K562 (cell line): ENCODE results near the gene GPHN. TPM values are rescaled to one million over a fixed set of nuclear protein-coding genes. Genes with fewer than 3 reads are reported as not detected.

Experiments used
- ATAC-seq: fragments of 200-7000 bp; cut with Tn5 transposase; 3 replicates; pipeline ENCODE4 v1.9.1; 2020; ENCODE audit warnings: moderate library complexity
- BruUV-seq: library from RNA; stranded (reverse); fragments of 400-500 nt; replicated peaks from 2 replicates; lab custom pipeline; 2021; lab: Mats Ljungman, UMichigan
- CTCF ChIA-PET: fragments of 300-600 bp; formaldehyde crosslinking; extraction: SDS; loops from one replicate; lab custom pipeline; 2021; ENCODE audit warnings: low intra/inter-chr PET ratio; lab: Yijun Ruan, JAX
- POLR2A ChIA-PET: fragments of 300-600, 350-650 bp; sonication (Branson Sonifier 250); formaldehyde crosslinking; extraction: SDS; loops from one replicate; lab custom pipeline; 2021; ENCODE audit warnings: antibody characterized with exemption, inconsistent platforms; lab: Yijun Ruan, JAX
- DNase-seq, 4 experiments: peaks; one replicate each; pipeline versions ENCODE4 v3.0.0 to v3.0.0-alpha.2; 2011 to 2018; ENCODE audit warnings: low spot score in 3 of 4, mixed read lengths in 3 of 4; ENCODE audit errors: extremely low read depth in 1 of 4
- FAIRE-seq: peaks from 2 replicates; lab custom pipeline; 2011; peaks lifted over from hg19 to GRCh38; lab: Jason Lieb, UNC
- H2AFZ ChIP-seq: 2 replicates; pipeline ENCODE4 v1.6.0; 2011; ENCODE audit warnings: low read depth, low read length, control low read depth, inconsistent platforms
- H3K27ac ChIP-seq: fragments of 200-600 bp; 3 replicates; pipeline ENCODE4 v1.8.0; 2011; ENCODE audit warnings: low read depth, mild to moderate bottlenecking, control low read depth, inconsistent platforms, low read length, moderate library complexity, mixed read lengths; ENCODE audit errors: extremely low read depth
- H3K27me3 ChIP-seq, 2 experiments: fragments of 300-600 bp in 1 of 2; 2 replicates in 1 of 2; 3 replicates in 1 of 2; pipeline versions ENCODE4 v1.6.0 to v1.8.0; 2011; ENCODE audit warnings: inconsistent platforms in 2 of 2, low read length in 2 of 2, mild to moderate bottlenecking in 1 of 2, mixed read lengths in 1 of 2, moderate library complexity in 1 of 2; ENCODE audit not compliant: control insufficient read depth in 2 of 2, insufficient read depth in 2 of 2
- H3K36me3 ChIP-seq: fragments of 300-600 bp; 3 replicates; pipeline ENCODE4 v1.8.0; 2011; ENCODE audit warnings: mild to moderate bottlenecking, low read length, inconsistent platforms; ENCODE audit not compliant: control insufficient read depth, insufficient read depth
- H3K4me1 ChIP-seq, 2 experiments: fragments of 200-600 bp in 1 of 2; replicated peaks in 1 of 2; 2 replicates in 1 of 2; 3 replicates in 1 of 2; pipeline versions ENCODE4 v1.5.1 to v1.8.0; 2011; ENCODE audit warnings: inconsistent platforms in 2 of 2, low read length in 2 of 2, mild to moderate bottlenecking in 1 of 2, mixed read lengths in 1 of 2, moderate library complexity in 1 of 2; ENCODE audit not compliant: control insufficient read depth in 2 of 2, insufficient read depth in 2 of 2
- H3K4me2 ChIP-seq: 2 replicates; pipeline ENCODE4 v1.6.1; 2011; ENCODE audit warnings: low read length, control low read depth, inconsistent platforms, mixed read lengths; ENCODE audit not compliant: insufficient read depth
- H3K4me3 ChIP-seq: fragments of 200-600 bp; sonication (generic), shearing (Covaris generic); 2 replicates; pipeline ENCODE4 v1.5.1; 2016; ENCODE audit warnings: control low read depth, inconsistent platforms
- H3K79me2 ChIP-seq: fragments of 200-600 bp; 3 replicates; pipeline ENCODE4 v1.8.0; 2011; ENCODE audit warnings: low read length, inconsistent platforms; ENCODE audit not compliant: control insufficient read depth, insufficient read depth
- H3K9ac ChIP-seq, 2 experiments: 2 replicates each; pipeline versions ENCODE4 v1.6.0 to v1.6.1; 2011; ENCODE audit warnings: low read depth in 2 of 2, low read length in 2 of 2, control low read depth in 1 of 2, inconsistent platforms in 1 of 2, mild to moderate bottlenecking in 1 of 2, mixed read lengths in 1 of 2; ENCODE audit not compliant: insufficient read depth in 1 of 2
- H3K9me1 ChIP-seq: one replicate; pipeline ENCODE4 v1.6.0; 2011; ENCODE audit warnings: inconsistent platforms, mild to moderate bottlenecking, low read length, moderate library complexity; ENCODE audit not compliant: control insufficient read depth, insufficient read depth
- H3K9me3 ChIP-seq: replicated peaks from 2 replicates; pipeline ENCODE4 v1.5.1; 2011; ENCODE audit warnings: low read depth, low read length, inconsistent platforms; ENCODE audit not compliant: control insufficient read depth, insufficient read depth
- H4K20me1 ChIP-seq: replicated peaks from 2 replicates; pipeline ENCODE4 v1.6.1; 2011; ENCODE audit warnings: low read length, inconsistent platforms, mixed read lengths; ENCODE audit not compliant: control insufficient read depth, insufficient read depth
- EGR1 ChIP-seq: fragments of 450-650 bp; conservative IDR thresholded peaks from 2 replicates; pipeline ENCODE4 v1.6.1; 2017; ENCODE audit warnings: mild to moderate bottlenecking
- EHMT2 ChIP-seq: fragments of 450-650 bp; IDR thresholded peaks from 2 replicates; pipeline ENCODE4 v1.6.1; 2018; ENCODE audit warnings: antibody characterized with exemption
- FOS ChIP-seq: IDR thresholded peaks from 3 replicates; pipeline ENCODE4 v1.6.1; 2011; ENCODE audit not compliant: insufficient read length; ENCODE audit errors: extremely low read depth
- FOXA1 ChIP-seq: fragments of 450-650 bp; IDR thresholded peaks from 2 replicates; pipeline ENCODE4 v1.6.1; 2016; ENCODE audit warnings: mild to moderate bottlenecking, borderline replicate concordance
- L3MBTL2 ChIP-seq: fragments of 450-650 bp; IDR thresholded peaks from 2 replicates; pipeline ENCODE4 v1.6.1; 2016; ENCODE audit warnings: mild to moderate bottlenecking, moderate library complexity
- MXI1 ChIP-seq: IDR thresholded peaks from 2 replicates; pipeline ENCODE4 v1.6.1; 2011; ENCODE audit warnings: low read depth, mild to moderate bottlenecking, improper control_type of control experiment, low read length
- PHF20 ChIP-seq: fragments of 450-650 bp; IDR thresholded peaks from 2 replicates; pipeline ENCODE4 v1.6.1; 2018; ENCODE audit not compliant: partially characterized antibody
- PML ChIP-seq: IDR thresholded peaks from 2 replicates; pipeline ENCODE4 v1.6.1; 2012; ENCODE audit warnings: low read length, inconsistent platforms
- SRSF1 ChIP-seq: fragments of 200-400 bp; formaldehyde crosslinking; IDR thresholded peaks from 2 replicates; pipeline ENCODE4 v1.6.1; 2017; ENCODE audit warnings: mild to moderate bottlenecking, low read depth, low read length, moderate library complexity
- TAF15 ChIP-seq: fragments of 200-400 bp; formaldehyde crosslinking; IDR thresholded peaks from 2 replicates; pipeline ENCODE4 v1.6.1; 2017; ENCODE audit warnings: mild to moderate bottlenecking, low read depth, low read length, moderate library complexity
- ZFX ChIP-seq: sonication (generic); formaldehyde crosslinking; IDR thresholded peaks from 2 replicates; pipeline ENCODE4 v1.8.0; 2022; ENCODE audit warnings: mild to moderate bottlenecking, missing genetic modification reagents, moderate library complexity
- ZNF133 ChIP-seq: fragments of 250-450 bp; sonication (Bioruptor Pico); IDR thresholded peaks from 2 replicates; pipeline ENCODE4 v1.4.0; 2020; ENCODE audit warnings: mild to moderate bottlenecking
- ZNF76 ChIP-seq: fragments of 250-450 bp; sonication (Bioruptor Pico); IDR thresholded peaks from 2 replicates; pipeline ENCODE4 v1.4.0; 2020; ENCODE audit warnings: mild to moderate bottlenecking, moderate library complexity, borderline replicate concordance
- WGBS: fragments of 100-300 bp; shearing (Covaris generic); methylation state at CpG from one replicate; pipeline ENCODE4 v1.1.6; 2016; ENCODE audit warnings: low coverage, mixed read lengths; ENCODE audit not compliant: insufficient coverage; ENCODE audit errors: missing lambda C conversion rate; 5-methylcytosine and 5-hydroxymethylcytosine counted together
- in situ Hi-C: fragments of 300-500 bp; cut with MboI; formaldehyde crosslinking; loops from 4 replicates; pipeline ENCODE4 v1.15.0; 2018; ENCODE audit warnings: inconsistent platforms, mixed read lengths
- intact Hi-C: fragments of 100-400 bp; cut with micrococcal nuclease; formaldehyde crosslinking; loops from 2 replicates; pipeline ENCODE4 v1.14.2; 2022
- polyA plus RNA-seq, 8 experiments: library from polyadenylated mRNA; depleted of rRNA in 4 of 8; stranded (reverse) in 5 of 8; unstranded in 3 of 8; fragments of >200 nt; fragmentation: Nextera tagmentation in 2 of 8; fragmentation: Illumina TruSeq in 1 of 8; extraction: Ambion mirVana in 2 of 8; extraction: Trizol in 1 of 8; gene quantifications; 2 replicates each; pipeline versions ENCODE4 v1.2.1 to v1.2.3, GENCODE V29; 2011 to 2014; ENCODE audit warnings: inconsistent platforms in 1 of 8, missing spikeins in 1 of 8
- total RNA-seq, 7 experiments: library from RNA; depleted of rRNA in 6 of 7; stranded (reverse); fragments of >200 nt in 6 of 7; fragmentation: Illumina TruSeq in 2 of 7; extraction: Trizol in 2 of 7; gene quantifications; 2 replicates each; pipeline versions ENCODE4 v1.2.1 to v1.2.3, GENCODE V29; 2011 to 2021; ENCODE audit warnings: low replicate concordance in 1 of 7
- TF ChIP-seq, protein P1 (sequence below): fragments of 450-650 bp; IDR thresholded peaks from 2 replicates; pipeline ENCODE4 v1.6.1; 2017; ENCODE audit warnings: antibody characterized with exemption, mild to moderate bottlenecking

GPHN gene
- total and polyA plus RNA-seq, 9 of the 15 experiments (the other 6 are each of a cell fraction or from before 2014, with no cell fraction given) = 5.9 to 16.0 (median 11.4) TPM

DNA sequence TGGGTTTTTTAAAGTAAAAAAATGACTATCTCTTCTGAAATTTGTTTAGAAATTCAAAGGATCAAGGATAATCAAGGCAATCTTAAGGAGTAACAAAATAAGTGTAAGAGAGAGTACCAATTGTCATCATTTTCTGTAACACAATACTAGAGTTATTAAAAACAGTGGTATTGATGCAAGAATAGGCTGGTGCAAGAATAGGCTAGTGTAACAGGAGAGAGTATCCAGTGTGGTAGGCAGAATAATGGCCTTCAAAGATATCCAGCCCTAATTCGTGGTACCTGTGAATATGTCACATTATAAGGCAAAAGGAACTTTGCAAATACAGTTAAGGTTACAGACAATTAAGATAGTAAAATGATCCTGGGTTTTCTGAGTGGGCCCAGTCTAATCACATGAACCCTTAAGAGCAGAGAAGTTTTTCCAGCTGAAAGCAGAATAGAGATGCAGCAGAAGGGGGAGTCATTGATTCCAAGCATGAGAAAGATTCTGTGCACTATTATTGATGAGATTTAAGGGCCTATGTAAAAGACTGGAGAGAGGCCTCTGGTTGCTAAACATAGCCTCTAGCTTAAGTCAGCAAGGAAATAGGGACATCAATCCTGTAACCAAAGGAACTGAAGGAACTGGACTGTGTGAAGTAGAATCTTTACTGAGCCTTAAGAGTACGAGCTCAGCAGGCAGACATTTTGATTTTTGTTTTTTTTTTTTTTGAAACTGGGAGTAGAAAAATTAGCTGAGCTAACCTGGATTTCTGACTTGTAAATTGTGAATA, 134.1 kb downstream of the GPHN start:
- CTCF ChIA-PET = no interaction called here
- TF ChIP-seq EHMT2 = no peak
- TF ChIP-seq PML = no peak
- TF ChIP-seq PHF20 = no peak
- no peak for TF ChIP-seq ZNF133 (CRISPR knock-in tag)
- Histone ChIP-seq H3K9me1 (no peaks in the 10 kb centered on the region), H3K27ac (no peak overlapping the region), H2AFZ (no peak overlapping the region), H3K79me2 (no peaks in the 10 kb centered on the region), H4K20me1 (no peaks in the 10 kb centered on the region), H3K36me3 (no peaks in the 10 kb centered on the region), H3K4me3 (no peak overlapping the region), H3K9me3 (no peaks in the 10 kb centered on the region), H3K9ac (no peak overlapping the region), H3K4me1 (no peaks in the 10 kb centered on the region), H3K4me2 (no peak overlapping the region), H3K27me3 (no peaks in the 10 kb centered on the region)
- intact Hi-C loops (no loop called here), in situ Hi-C loops (loop anchor here (25.0 kb wide), 1 partner anchor 470 kb away; no protein-coding TSS in a partner anchor)
- ATAC-seq (no peak), FAIRE-seq (no peak), DNase-seq (no peak)
- POLR2A ChIA-PET = no interaction called here
- no TSS peak for BruUV-seq
- WGBS = 0% methylated on average over 1 of the region's 2 CpGs

DNA sequence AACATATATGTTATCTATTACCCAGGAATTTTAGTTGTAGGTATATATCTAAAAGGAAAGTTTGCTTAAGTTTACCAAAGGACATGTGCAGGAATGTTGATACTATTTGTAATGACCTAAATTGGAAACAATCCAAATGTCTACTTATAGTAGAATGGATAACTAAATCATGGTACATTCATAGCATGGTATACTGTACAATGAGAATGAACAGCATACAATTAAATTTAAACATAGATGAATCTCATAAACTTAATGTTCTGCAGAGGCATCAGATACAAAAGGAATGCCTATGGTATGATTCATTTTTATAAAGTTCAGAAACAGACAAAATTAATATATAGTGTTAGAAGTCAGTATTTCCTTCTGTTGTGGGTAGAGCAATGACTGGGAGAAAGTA, 135.4 kb downstream of the GPHN start:
- H4K20me1 ChIP-seq = no peaks in the 10 kb centered on the region
- in situ Hi-C loops = loop anchor here (25.0 kb wide), 1 partner anchor 469 kb away; no protein-coding TSS in a partner anchor
- no peaks in the 10 kb centered on the region for H3K9me1 ChIP-seq
- no peaks in the 10 kb centered on the region for H3K27me3 ChIP-seq
- H3K27ac ChIP-seq = no peak overlapping the region
- H3K36me3 ChIP-seq = no peaks in the 10 kb centered on the region
- H3K4me3 ChIP-seq = no peak overlapping the region
- H3K4me2 ChIP-seq = no peak overlapping the region
- no peak overlapping the region for H2AFZ ChIP-seq
- ChIA-PET CTCF (no interaction called here), POLR2A (no interaction called here)
- ATAC-seq (no peak), FAIRE-seq (no peak), DNase-seq (no peak)
- H3K9ac ChIP-seq = no peak overlapping the region
- BruUV-seq = no TSS peak
- no peaks in the 10 kb centered on the region for H3K4me1 ChIP-seq
- no peaks in the 10 kb centered on the region for H3K9me3 ChIP-seq
- no peaks in the 10 kb centered on the region for H3K79me2 ChIP-seq
- intact Hi-C loops = no loop called here
- TF ChIP-seq ZFX = no peak
- TF ChIP-seq SRSF1 = no peak
- no peak for TF ChIP-seq FOS
- TF ChIP-seq MXI1 = no peak
- no peak for TF ChIP-seq ZNF76 (CRISPR knock-in tag)
- TF ChIP-seq L3MBTL2 = no peak
- no peak for TF ChIP-seq EGR1
- TF ChIP-seq, protein P1, sequence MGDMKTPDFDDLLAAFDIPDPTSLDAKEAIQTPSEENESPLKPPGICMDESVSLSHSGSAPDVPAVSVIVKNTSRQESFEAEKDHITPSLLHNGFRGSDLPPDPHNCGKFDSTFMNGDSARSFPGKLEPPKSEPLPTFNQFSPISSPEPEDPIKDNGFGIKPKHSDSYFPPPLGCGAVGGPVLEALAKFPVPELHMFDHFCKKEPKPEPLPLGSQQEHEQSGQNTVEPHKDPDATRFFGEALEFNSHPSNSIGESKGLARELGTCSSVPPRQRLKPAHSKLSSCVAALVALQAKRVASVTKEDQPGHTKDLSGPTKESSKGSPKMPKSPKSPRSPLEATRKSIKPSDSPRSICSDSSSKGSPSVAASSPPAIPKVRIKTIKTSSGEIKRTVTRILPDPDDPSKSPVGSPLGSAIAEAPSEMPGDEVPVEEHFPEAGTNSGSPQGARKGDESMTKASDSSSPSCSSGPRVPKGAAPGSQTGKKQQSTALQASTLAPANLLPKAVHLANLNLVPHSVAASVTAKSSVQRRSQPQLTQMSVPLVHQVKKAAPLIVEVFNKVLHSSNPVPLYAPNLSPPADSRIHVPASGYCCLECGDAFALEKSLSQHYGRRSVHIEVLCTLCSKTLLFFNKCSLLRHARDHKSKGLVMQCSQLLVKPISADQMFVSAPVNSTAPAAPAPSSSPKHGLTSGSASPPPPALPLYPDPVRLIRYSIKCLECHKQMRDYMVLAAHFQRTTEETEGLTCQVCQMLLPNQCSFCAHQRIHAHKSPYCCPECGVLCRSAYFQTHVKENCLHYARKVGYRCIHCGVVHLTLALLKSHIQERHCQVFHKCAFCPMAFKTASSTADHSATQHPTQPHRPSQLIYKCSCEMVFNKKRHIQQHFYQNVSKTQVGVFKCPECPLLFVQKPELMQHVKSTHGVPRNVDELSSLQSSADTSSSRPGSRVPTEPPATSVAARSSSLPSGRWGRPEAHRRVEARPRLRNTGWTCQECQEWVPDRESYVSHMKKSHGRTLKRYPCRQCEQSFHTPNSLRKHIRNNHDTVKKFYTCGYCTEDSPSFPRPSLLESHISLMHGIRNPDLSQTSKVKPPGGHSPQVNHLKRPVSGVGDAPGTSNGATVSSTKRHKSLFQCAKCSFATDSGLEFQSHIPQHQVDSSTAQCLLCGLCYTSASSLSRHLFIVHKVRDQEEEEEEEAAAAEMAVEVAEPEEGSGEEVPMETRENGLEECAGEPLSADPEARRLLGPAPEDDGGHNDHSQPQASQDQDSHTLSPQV = no peak
- no peak for TF ChIP-seq TAF15
- TF ChIP-seq FOXA1 = no peak
